Neural cell (in vitro differentiated cells): ENCODE measurements around the gene SOHLH1. TPM values are rescaled to one million over a fixed set of nuclear protein-coding genes. Genes with fewer than 3 reads are reported as not detected.

ENCODE experiments used
- H2AFZ ChIP-seq: fragments of 200-600, 300-800 bp; sonication (generic), shearing (Covaris generic); 2 replicates; pipeline ENCODE4 v1.6.0; 2014; ENCODE audit warnings: low read depth, mild to moderate bottlenecking, antibody characterized with exemption, low read length, moderate library complexity
- H3F3A ChIP-seq: fragments of 200-600 bp; shearing (Covaris generic); 2 replicates; pipeline ENCODE4 v1.6.1; 2016; ENCODE audit warnings: mild to moderate bottlenecking, moderate library complexity, mixed read lengths, antibody characterized with exemption, low read length; ENCODE audit not compliant: insufficient read depth, poor library complexity, severe bottlenecking
- H3K27ac ChIP-seq: fragments of 200-600, 300-800 bp; sonication (generic), shearing (Covaris generic); 2 replicates; pipeline ENCODE4 v1.5.1; 2014; ENCODE audit warnings: mild to moderate bottlenecking, low read length, moderate library complexity
- H3K27me3 ChIP-seq: fragments of 300-800, 200-600 bp; sonication (generic), shearing (Covaris generic); 2 replicates; pipeline ENCODE4 v1.6.0; 2014; ENCODE audit warnings: mild to moderate bottlenecking, low read depth, low read length, moderate library complexity; ENCODE audit not compliant: insufficient read depth
- H3K36me3 ChIP-seq: fragments of 300-800, 200-600 bp; sonication (generic), shearing (Covaris generic); 2 replicates; pipeline ENCODE4 v1.5.1; 2014; ENCODE audit warnings: mild to moderate bottlenecking, antibody characterized with exemption, low read length, moderate library complexity; ENCODE audit not compliant: insufficient read depth
- H3K4me2 ChIP-seq: fragments of 300-800, 200-600 bp; sonication (generic), shearing (Covaris generic); 2 replicates; pipeline ENCODE4 v1.6.0; 2014; ENCODE audit warnings: mild to moderate bottlenecking, low read length
- H3K4me3 ChIP-seq: fragments of 300-800, 200-600 bp; sonication (generic), shearing (Covaris generic); 2 replicates; pipeline ENCODE4 v1.5.1; 2014; ENCODE audit warnings: mild to moderate bottlenecking, low read length, moderate library complexity
- H3K79me2 ChIP-seq: fragments of 200-600 bp; shearing (Covaris generic); replicated peaks from 2 replicates; pipeline ENCODE4 v1.6.0; 2014; ENCODE audit warnings: mild to moderate bottlenecking, low read length, moderate library complexity; ENCODE audit not compliant: insufficient read depth
- H3K9ac ChIP-seq: fragments of 300-800, 200-600 bp; sonication (generic), shearing (Covaris generic); 2 replicates; pipeline ENCODE4 v1.6.1; 2016; ENCODE audit warnings: mild to moderate bottlenecking, low read length, mixed read lengths
- H3K9me2 ChIP-seq: fragments of 200-600 bp; shearing (Covaris generic); 2 replicates; pipeline ENCODE4 v1.6.1; 2016; ENCODE audit warnings: mild to moderate bottlenecking, low read length, mixed read lengths; ENCODE audit not compliant: insufficient read depth
- H3K9me3 ChIP-seq: fragments of 200-600, 300-800 bp; sonication (generic), shearing (Covaris generic); 2 replicates; pipeline ENCODE4 v1.6.1; 2016; ENCODE audit warnings: mild to moderate bottlenecking, mixed run types, low read length, moderate library complexity, mixed read lengths
- H4K20me1 ChIP-seq: fragments of 200-600 bp; shearing (Covaris generic); 2 replicates; pipeline ENCODE4 v1.6.1; 2016; ENCODE audit warnings: mild to moderate bottlenecking, mixed run types; ENCODE audit not compliant: insufficient read depth
- EP300 ChIP-seq: fragments of 450-650 bp; conservative IDR thresholded peaks from 2 replicates; pipeline ENCODE4 v1.6.1; 2014; ENCODE audit warnings: antibody characterized with exemption, mild to moderate bottlenecking, moderate library complexity; ENCODE audit not compliant: poor library complexity, severe bottlenecking
- EZH2 ChIP-seq: fragments of 200-600, 300-800 bp; shearing (Covaris generic), sonication (generic); IDR thresholded peaks from 2 replicates; pipeline ENCODE4 v1.6.1; 2014; ENCODE audit warnings: antibody characterized with exemption, low read length, borderline replicate concordance, mild to moderate bottlenecking; ENCODE audit not compliant: insufficient read depth, poor library complexity, severe bottlenecking
- MXI1 ChIP-seq: fragments of 450-650 bp; conservative IDR thresholded peaks from 2 replicates; pipeline ENCODE4 v1.6.1; 2014; ENCODE audit warnings: antibody characterized with exemption, mild to moderate bottlenecking; ENCODE audit not compliant: poor library complexity, severe bottlenecking
- POLR2AphosphoS5 ChIP-seq: IDR thresholded peaks from 2 replicates; pipeline ENCODE4 v1.6.1; 2012
- RAD21 ChIP-seq: fragments of 450-650 bp; conservative IDR thresholded peaks from 2 replicates; pipeline ENCODE4 v1.6.1; 2014; ENCODE audit warnings: antibody characterized with exemption, mild to moderate bottlenecking, moderate library complexity
- REST ChIP-seq: IDR thresholded peaks from 2 replicates; pipeline ENCODE4 v1.6.1; 2012; ENCODE audit warnings: borderline replicate concordance
- SMC3 ChIP-seq: fragments of 450-650 bp; conservative IDR thresholded peaks from 2 replicates; pipeline ENCODE4 v1.6.1; 2014; ENCODE audit warnings: antibody characterized with exemption, mild to moderate bottlenecking, moderate library complexity; ENCODE audit not compliant: poor library complexity
- TAF1 ChIP-seq: IDR thresholded peaks from 2 replicates; pipeline ENCODE4 v1.6.1; 2012; ENCODE audit warnings: low read depth
- polyA plus RNA-seq: library from polyadenylated mRNA; depleted of rRNA; stranded (reverse); fragments of >200 nt; gene quantifications from 2 replicates; pipeline ENCODE4 v1.2.3, GENCODE V29; 2014
- TF ChIP-seq, protein P1 (sequence below): fragments of 450-650 bp; IDR thresholded peaks from 2 replicates; pipeline ENCODE4 v1.5.1; 2014; ENCODE audit warnings: antibody characterized with exemption, mild to moderate bottlenecking, moderate library complexity; ENCODE audit not compliant: poor library complexity, severe bottlenecking

SOHLH1 gene
- polyA plus RNA-seq, 1 donor from 2014 or later, result not detected

- peaks cover 4% of the 10 kb centered on the region for H3K27me3 ChIP-seq
- TF ChIP-seq POLR2AphosphoS5, result no peak
- TF ChIP-seq, protein P1, sequence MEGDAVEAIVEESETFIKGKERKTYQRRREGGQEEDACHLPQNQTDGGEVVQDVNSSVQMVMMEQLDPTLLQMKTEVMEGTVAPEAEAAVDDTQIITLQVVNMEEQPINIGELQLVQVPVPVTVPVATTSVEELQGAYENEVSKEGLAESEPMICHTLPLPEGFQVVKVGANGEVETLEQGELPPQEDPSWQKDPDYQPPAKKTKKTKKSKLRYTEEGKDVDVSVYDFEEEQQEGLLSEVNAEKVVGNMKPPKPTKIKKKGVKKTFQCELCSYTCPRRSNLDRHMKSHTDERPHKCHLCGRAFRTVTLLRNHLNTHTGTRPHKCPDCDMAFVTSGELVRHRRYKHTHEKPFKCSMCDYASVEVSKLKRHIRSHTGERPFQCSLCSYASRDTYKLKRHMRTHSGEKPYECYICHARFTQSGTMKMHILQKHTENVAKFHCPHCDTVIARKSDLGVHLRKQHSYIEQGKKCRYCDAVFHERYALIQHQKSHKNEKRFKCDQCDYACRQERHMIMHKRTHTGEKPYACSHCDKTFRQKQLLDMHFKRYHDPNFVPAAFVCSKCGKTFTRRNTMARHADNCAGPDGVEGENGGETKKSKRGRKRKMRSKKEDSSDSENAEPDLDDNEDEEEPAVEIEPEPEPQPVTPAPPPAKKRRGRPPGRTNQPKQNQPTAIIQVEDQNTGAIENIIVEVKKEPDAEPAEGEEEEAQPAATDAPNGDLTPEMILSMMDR, result no peak
- TF ChIP-seq REST, result no peak
- no peak for TF ChIP-seq TAF1
- TF ChIP-seq RAD21, result no peak
- TF ChIP-seq SMC3, result no peak
- H4K20me1 ChIP-seq, result no peaks in the 10 kb centered on the region
- no peaks in the 10 kb centered on the region for H3K9me3 ChIP-seq
- H3K9ac ChIP-seq, result no peak overlapping the region
- no peaks in the 10 kb centered on the region for H3K9me2 ChIP-seq
- H3K79me2 ChIP-seq, result no peaks in the 10 kb centered on the region
- H3K27ac ChIP-seq, result no peak overlapping the region
- H3K36me3 ChIP-seq, result no peaks in the 10 kb centered on the region
- H2AFZ ChIP-seq, result no peak overlapping the region
- no peak overlapping the region for H3K4me2 ChIP-seq
- H3K4me3 ChIP-seq, result no peak overlapping the region
- H3F3A ChIP-seq, result no peaks in the 10 kb centered on the region
Measured at GRCh38 chr9:135706288-135706687, 7.0 kb upstream of the SOHLH1 start.

DNA sequence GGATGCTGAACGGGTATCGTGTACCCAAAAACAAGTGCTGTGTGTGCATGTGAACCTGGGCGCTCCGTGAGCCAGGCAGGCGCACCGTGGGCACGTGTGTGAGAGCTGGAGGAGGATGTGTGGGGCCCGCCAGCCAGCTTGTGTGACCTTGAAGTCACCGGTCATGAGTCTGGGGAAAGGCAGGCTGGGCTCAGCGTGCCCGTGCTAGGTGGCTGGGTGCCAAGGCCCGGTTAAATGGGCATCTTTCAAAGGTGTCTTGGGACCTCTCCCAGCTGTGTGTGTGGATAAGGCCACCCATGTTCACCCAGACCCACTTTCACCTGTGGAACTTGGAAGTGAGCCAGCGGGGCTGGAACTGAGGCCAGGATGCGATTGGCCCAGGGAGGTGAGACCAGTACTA, 6.1 kb upstream of the SOHLH1 start:
- Histone ChIP-seq H3F3A (no peaks in the 10 kb centered on the region), H2AFZ (no peak overlapping the region), H3K27me3 (peaks cover 4% of the 10 kb centered on the region), H3K79me2 (no peaks in the 10 kb centered on the region), H3K4me2 (no peak overlapping the region), H3K9me2 (no peaks in the 10 kb centered on the region), H4K20me1 (no peaks in the 10 kb centered on the region), H3K36me3 (no peaks in the 10 kb centered on the region), H3K27ac (no peak overlapping the region), H3K9me3 (no peaks in the 10 kb centered on the region), H3K9ac (no peak overlapping the region), H3K4me3 (no peak overlapping the region)
- TF ChIP-seq EZH2 (no peak), POLR2AphosphoS5 (no peak), EP300 (no peak), RAD21 (no peak), MXI1 (no peak), SMC3 (no peak)
- TF ChIP-seq, protein P1, result no peak
